Neural crest cell (in vitro differentiated cells): ENCODE measurements around the gene ZNF620. TPM values are rescaled to one million over a fixed set of nuclear protein-coding genes. Genes with fewer than 3 reads are reported as not detected.

ENCODE experiments used
- DNase-seq: peaks from one replicate; pipeline ENCODE4 v3.0.0; 2021; ENCODE audit warnings: low read depth, mixed read lengths, low spot score
- H3K27ac Mint-ChIP-seq: one replicate; pipeline ENCODE4 v1.8.0; 2021; ENCODE audit warnings: mild to moderate bottlenecking, mixed read lengths; ENCODE audit not compliant: unreplicated experiment
- H3K27me3 Mint-ChIP-seq: 2 replicates; pipeline ENCODE4 v1.8.0; 2021; ENCODE audit warnings: low read depth, mild to moderate bottlenecking, mixed read lengths
- H3K36me3 Mint-ChIP-seq: 2 replicates; pipeline ENCODE4 v1.8.0; 2021; ENCODE audit warnings: low read depth, mild to moderate bottlenecking, mixed read lengths
- H3K4me1 Mint-ChIP-seq: 2 replicates; pipeline ENCODE4 v1.8.0; 2021; ENCODE audit warnings: mixed read lengths
- H3K4me3 Mint-ChIP-seq: one replicate; pipeline ENCODE4 v1.8.0; 2021; ENCODE audit warnings: mild to moderate bottlenecking, mixed read lengths
- H3K9me3 Mint-ChIP-seq: 2 replicates; pipeline ENCODE4 v1.8.0; 2021; ENCODE audit warnings: mixed read lengths
- CTCF ChIP-seq: fragments of 200-600 bp; sonication (generic); conservative IDR thresholded peaks from 2 replicates; pipeline ENCODE4 v1.5.0; 2021; ENCODE audit warnings: antibody characterized with exemption, mild to moderate bottlenecking
- total RNA-seq: library from RNA; stranded (reverse); gene quantifications from 2 replicates; pipeline ENCODE4 v1.2.1, GENCODE V29; 2021

ZNF620 gene
- total RNA-seq, 1 donor from 2014 or later = 24.0 TPM

- Mint-ChIP-seq H3K9me3 (peaks cover 2% of the 10 kb centered on the region), H3K36me3 (peaks cover 4% of the 10 kb centered on the region), H3K27me3 (peaks cover 13% of the 10 kb centered on the region), H3K4me1 (peaks cover 12% of the 10 kb centered on the region), H3K27ac (no peak overlapping the region), H3K4me3 (peak overlapping the region; percentile 97)
- DNase-seq = no peak
- TF ChIP-seq CTCF = no peak
Observed at GRCh38 chr3:40504636-40505430, 1.0 kb upstream of the ZNF620 start.

- TF ChIP-seq CTCF = no peak
- Mint-ChIP-seq H3K4me3 (no peak overlapping the region), H3K9me3 (no peaks in the 10 kb centered on the region), H3K27ac (no peak overlapping the region), H3K27me3 (no peaks in the 10 kb centered on the region), H3K36me3 (peaks cover 27% of the 10 kb centered on the region), H3K4me1 (peaks cover 7% of the 10 kb centered on the region)
- DNase-seq = no peak
Observed at GRCh38 chr3:40511031-40511718, 5.3 kb downstream of the ZNF620 start.

GRCh38 chr3:40516201-40516600 lies 10.4 kb downstream of the ZNF620 start:
- H3K9me3 Mint-ChIP-seq = peaks cover 3% of the 10 kb centered on the region
- H3K27ac Mint-ChIP-seq = no peak overlapping the region
- no peaks in the 10 kb centered on the region for H3K27me3 Mint-ChIP-seq
- no peak for TF ChIP-seq CTCF
- H3K36me3 Mint-ChIP-seq = peaks cover 27% of the 10 kb centered on the region
- DNase-seq = no peak
- H3K4me3 Mint-ChIP-seq = no peak overlapping the region
- H3K4me1 Mint-ChIP-seq = no peaks in the 10 kb centered on the region

DNA sequence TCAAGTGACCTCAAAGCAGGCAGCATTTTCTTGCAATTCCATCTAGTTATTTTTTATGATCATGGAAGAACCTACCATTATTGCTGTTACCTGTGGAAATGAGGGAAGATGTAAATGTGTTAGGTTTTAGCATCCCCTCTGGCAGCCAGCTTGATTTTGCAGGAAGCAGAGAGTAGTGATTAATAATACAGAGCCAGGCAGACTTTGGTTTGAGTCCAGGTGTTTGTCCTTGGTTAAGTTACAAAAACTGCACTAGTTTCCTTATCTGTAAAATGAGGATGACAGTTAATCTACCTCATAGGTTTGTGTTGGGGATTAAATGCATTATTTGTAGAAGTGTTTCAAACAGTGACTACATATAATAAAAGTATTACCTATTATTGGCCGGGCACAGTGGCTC lies 12.2 kb downstream of the ZNF620 start:
- Mint-ChIP-seq H3K9me3 (peaks cover 3% of the 10 kb centered on the region), H3K4me3 (no peak overlapping the region), H3K27ac (no peak overlapping the region), H3K36me3 (peaks cover 21% of the 10 kb centered on the region), H3K4me1 (no peaks in the 10 kb centered on the region), H3K27me3 (no peaks in the 10 kb centered on the region)
- no peak for TF ChIP-seq CTCF
- no peak for DNase-seq

GRCh38 chr3:40518848-40519247 lies 13.0 kb downstream of the ZNF620 start:
- H3K4me1 Mint-ChIP-seq = peaks cover 2% of the 10 kb centered on the region
- no peak overlapping the region for H3K4me3 Mint-ChIP-seq
- peaks cover 21% of the 10 kb centered on the region for H3K36me3 Mint-ChIP-seq
- H3K27me3 Mint-ChIP-seq = no peaks in the 10 kb centered on the region
- DNase-seq = no peak
- TF ChIP-seq CTCF = no peak
- peaks cover 3% of the 10 kb centered on the region for H3K9me3 Mint-ChIP-seq
- no peak overlapping the region for H3K27ac Mint-ChIP-seq
